ENCODE data around the gene ST3GAL3. TPM values are rescaled to one million over a fixed set of nuclear protein-coding genes. Genes with fewer than 3 reads are reported as not detected.

ST3GAL3 gene
- total RNA-seq, 1 experiment from 2014 or later = 20.0 TPM

DNA sequence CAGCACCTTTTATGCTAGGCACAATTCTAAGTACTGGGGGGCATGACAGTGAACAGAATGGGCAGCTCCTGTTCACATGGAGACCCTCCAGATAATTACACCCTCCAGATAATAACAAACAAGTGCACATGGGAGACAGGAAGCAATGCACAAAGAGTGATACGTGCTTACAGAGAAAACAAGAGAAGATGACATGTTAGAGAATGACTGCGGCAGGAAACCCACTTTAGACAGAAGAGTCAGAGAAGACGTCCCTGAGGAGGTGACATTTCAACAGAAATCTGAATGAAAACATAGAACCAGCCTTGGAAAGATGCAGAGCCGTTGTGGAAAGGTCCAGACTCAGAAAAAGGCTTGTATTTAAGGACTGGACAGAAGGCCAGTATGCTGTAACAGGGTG lies 171.5 kb downstream of the ST3GAL3 start:
- no peaks in the 10 kb centered on the region for H3K9me3 Mint-ChIP-seq (ENCODE audit: low read depth, unreplicated experiment)
- H3K27me3 Mint-ChIP-seq (ENCODE audit: unreplicated experiment) = no peaks in the 10 kb centered on the region
- BruUV-seq (replicated peaks) = no TSS peak
- no peak for DNase-seq
- CTCF ChIA-PET = no interaction called here
- TF ChIP-seq, protein P1, sequence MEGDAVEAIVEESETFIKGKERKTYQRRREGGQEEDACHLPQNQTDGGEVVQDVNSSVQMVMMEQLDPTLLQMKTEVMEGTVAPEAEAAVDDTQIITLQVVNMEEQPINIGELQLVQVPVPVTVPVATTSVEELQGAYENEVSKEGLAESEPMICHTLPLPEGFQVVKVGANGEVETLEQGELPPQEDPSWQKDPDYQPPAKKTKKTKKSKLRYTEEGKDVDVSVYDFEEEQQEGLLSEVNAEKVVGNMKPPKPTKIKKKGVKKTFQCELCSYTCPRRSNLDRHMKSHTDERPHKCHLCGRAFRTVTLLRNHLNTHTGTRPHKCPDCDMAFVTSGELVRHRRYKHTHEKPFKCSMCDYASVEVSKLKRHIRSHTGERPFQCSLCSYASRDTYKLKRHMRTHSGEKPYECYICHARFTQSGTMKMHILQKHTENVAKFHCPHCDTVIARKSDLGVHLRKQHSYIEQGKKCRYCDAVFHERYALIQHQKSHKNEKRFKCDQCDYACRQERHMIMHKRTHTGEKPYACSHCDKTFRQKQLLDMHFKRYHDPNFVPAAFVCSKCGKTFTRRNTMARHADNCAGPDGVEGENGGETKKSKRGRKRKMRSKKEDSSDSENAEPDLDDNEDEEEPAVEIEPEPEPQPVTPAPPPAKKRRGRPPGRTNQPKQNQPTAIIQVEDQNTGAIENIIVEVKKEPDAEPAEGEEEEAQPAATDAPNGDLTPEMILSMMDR (IDR thresholded peaks at IDR 0.05; ENCODE audit: unreplicated experiment) = no peak
- intact Hi-C loops (cut with micrococcal nuclease; ENCODE audit: unreplicated experiment) = no loop called here
- H3K4me1 Mint-ChIP-seq (ENCODE audit: low read depth, unreplicated experiment) = no peaks in the 10 kb centered on the region
- H3K27ac Mint-ChIP-seq (ENCODE audit: unreplicated experiment) = no peak overlapping the region
- no peak overlapping the region for H3K4me3 Mint-ChIP-seq (ENCODE audit: low read depth, unreplicated experiment)
- no peaks in the 10 kb centered on the region for H3K36me3 Mint-ChIP-seq (ENCODE audit: insufficient read depth, unreplicated experiment)

- CTCF ChIA-PET = no interaction called here
- TF ChIP-seq, protein P1 (IDR thresholded peaks at IDR 0.05; ENCODE audit: unreplicated experiment) = no peak
- Mint-ChIP-seq H3K36me3 (ENCODE audit: insufficient read depth, unreplicated experiment) (no peaks in the 10 kb centered on the region), H3K27ac (ENCODE audit: unreplicated experiment) (no peak overlapping the region), H3K4me1 (ENCODE audit: low read depth, unreplicated experiment) (no peaks in the 10 kb centered on the region), H3K9me3 (ENCODE audit: low read depth, unreplicated experiment) (no peaks in the 10 kb centered on the region), H3K4me3 (ENCODE audit: low read depth, unreplicated experiment) (no peak overlapping the region), H3K27me3 (ENCODE audit: unreplicated experiment) (no peaks in the 10 kb centered on the region)
- DNase-seq = no peak
- intact Hi-C loops (cut with micrococcal nuclease; ENCODE audit: unreplicated experiment) = no loop called here
- BruUV-seq (replicated peaks) = no TSS peak
Measured at GRCh38 chr1:43879414-43879813, 172.1 kb downstream of the ST3GAL3 start.

- no peak for DNase-seq
- intact Hi-C loops (cut with micrococcal nuclease; ENCODE audit: unreplicated experiment) = no loop called here
- H3K4me1 Mint-ChIP-seq (ENCODE audit: low read depth, unreplicated experiment) = no peaks in the 10 kb centered on the region
- no peak overlapping the region for H3K4me3 Mint-ChIP-seq (ENCODE audit: low read depth, unreplicated experiment)
- H3K27me3 Mint-ChIP-seq (ENCODE audit: unreplicated experiment) = no peaks in the 10 kb centered on the region
- no peak overlapping the region for H3K27ac Mint-ChIP-seq (ENCODE audit: unreplicated experiment)
- BruUV-seq (replicated peaks) = no TSS peak
- H3K36me3 Mint-ChIP-seq (ENCODE audit: insufficient read depth, unreplicated experiment) = no peaks in the 10 kb centered on the region
- no peaks in the 10 kb centered on the region for H3K9me3 Mint-ChIP-seq (ENCODE audit: low read depth, unreplicated experiment)
- CTCF ChIA-PET = no interaction called here
- TF ChIP-seq, protein P1 (IDR thresholded peaks at IDR 0.05; ENCODE audit: unreplicated experiment) = no peak
Measured at GRCh38 chr1:43879996-43880395, 172.7 kb downstream of the ST3GAL3 start.

DNA sequence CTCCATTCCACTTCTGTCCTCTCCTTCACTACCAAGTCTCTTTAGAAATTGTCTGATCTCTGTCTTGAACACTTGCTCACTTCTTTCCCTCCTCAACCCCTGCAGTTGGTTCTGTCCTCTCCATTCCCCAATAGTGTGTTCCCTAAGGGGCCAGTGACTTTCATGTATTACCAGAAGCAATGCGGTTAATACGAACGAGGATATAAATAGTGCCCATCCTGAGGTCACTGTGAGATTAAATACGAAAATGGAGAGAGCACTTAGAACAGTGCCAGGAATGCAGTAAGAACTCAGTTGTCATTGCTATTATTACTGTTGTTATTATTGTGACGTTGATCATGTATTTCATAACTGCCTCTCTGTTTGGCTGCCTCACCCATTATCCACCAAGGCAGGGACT lies 173.3 kb downstream of the ST3GAL3 start:
- no peak overlapping the region for H3K4me3 Mint-ChIP-seq (ENCODE audit: low read depth, unreplicated experiment)
- CTCF ChIA-PET = interaction anchor here (1.2 kb wide), 1 partner anchor 10 kb away, joined by 3 read pairs; no protein-coding TSS in a partner anchor

More for the DNA sequence above, 173.3 kb downstream of the ST3GAL3 start:
- Mint-ChIP-seq H3K27me3 (ENCODE audit: unreplicated experiment) (no peaks in the 10 kb centered on the region), H3K36me3 (ENCODE audit: insufficient read depth, unreplicated experiment) (no peaks in the 10 kb centered on the region), H3K27ac (ENCODE audit: unreplicated experiment) (no peak overlapping the region), H3K4me1 (ENCODE audit: low read depth, unreplicated experiment) (no peaks in the 10 kb centered on the region), H3K9me3 (ENCODE audit: low read depth, unreplicated experiment) (no peaks in the 10 kb centered on the region)
- intact Hi-C loops (cut with micrococcal nuclease; ENCODE audit: unreplicated experiment) = no loop called here
- TF ChIP-seq, protein P1 (IDR thresholded peaks at IDR 0.05; ENCODE audit: unreplicated experiment) = no peak
- no peak for DNase-seq
- BruUV-seq (replicated peaks) = no TSS peak
